ENCODE measurements around the gene KLF17.

- TF ChIP-seq ZNF274 (IDR thresholded peaks at IDR 0.05; ENCODE audit: borderline replicate concordance, extremely low read depth, low read length) (no peak), USF2 (IDR thresholded peaks at IDR 0.05; ENCODE audit: low read length) (no peak), POLR2AphosphoS5 (IDR thresholded peaks at IDR 0.05; ENCODE audit: low read depth, low read length) (no peak), TBP (IDR thresholded peaks at IDR 0.05; ENCODE audit: low read depth, low read length) (no peak), CTCF (IDR thresholded peaks at IDR 0.05; ENCODE audit: control extremely low read depth in 1 of 3, insufficient read depth in 1 of 3, low read depth in 1 of 3, low read length in 3 of 3) (no peak), CREB1 (IDR thresholded peaks at IDR 0.05) (no peak), YY1 (IDR thresholded peaks at IDR 0.05; ENCODE audit: low read depth, low read length) (no peak)
Observed at GRCh38 chr1:44141531-44141930, 22.9 kb downstream of the KLF17 start, which contains the start of gene KLF18.

Data from H1 (cell line).